ENCODE data around the gene KLK4. TPM values are rescaled to one million over a fixed set of nuclear protein-coding genes. Genes with fewer than 3 reads are reported as not detected.

KLK4 gene
- total and polyA plus RNA-seq, 9 of the 15 experiments (the other 6 are each of a cell fraction or from before 2014, with no cell fraction given), result not detected

DNA sequence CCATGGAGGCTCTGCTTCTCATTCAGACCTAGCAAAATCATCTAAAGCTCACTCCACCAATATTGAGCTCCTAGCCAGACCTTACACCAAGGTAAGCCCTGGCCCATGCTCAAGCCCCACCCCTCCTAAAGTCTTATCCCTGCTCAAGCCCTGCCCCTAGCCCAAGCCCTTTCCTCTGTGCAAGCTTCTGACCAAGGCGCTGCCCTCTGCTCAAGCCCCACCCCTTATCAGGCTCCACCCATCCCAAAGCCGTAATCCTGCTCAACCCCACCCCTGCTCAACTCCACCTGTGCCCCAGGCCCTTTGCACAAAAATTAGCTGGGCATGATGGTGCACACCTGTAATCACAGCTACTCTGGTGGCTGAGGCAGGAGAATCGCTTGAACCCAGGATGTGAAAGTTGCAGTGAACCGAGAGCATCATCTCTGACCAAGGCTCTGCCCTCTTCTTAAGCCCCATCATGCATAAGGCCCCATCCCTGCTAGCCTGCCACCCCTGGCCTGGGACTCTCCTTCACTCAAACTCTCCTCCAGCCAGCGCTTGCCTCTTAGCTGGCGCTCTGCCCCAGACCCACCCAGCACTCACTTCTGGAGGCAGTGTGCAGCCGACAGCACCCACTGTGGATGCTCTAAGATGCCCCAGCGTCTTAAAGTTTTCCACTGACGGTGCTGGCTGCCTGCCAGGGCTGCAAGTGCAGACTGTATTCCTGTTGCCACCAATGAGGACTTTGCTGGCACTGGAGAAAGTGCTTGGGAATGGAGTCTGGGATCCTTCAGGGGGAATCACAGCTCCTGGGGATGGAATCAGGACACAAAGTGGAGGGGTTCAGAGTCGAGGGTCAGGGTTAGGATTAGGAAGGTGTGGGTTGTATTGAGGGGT lies 16.5 kb downstream of the KLK4 start (continued):
- TF ChIP-seq FOXJ2 (tag; IDR thresholded peaks at IDR 0.05), result no peak
- TF ChIP-seq, protein P1, sequence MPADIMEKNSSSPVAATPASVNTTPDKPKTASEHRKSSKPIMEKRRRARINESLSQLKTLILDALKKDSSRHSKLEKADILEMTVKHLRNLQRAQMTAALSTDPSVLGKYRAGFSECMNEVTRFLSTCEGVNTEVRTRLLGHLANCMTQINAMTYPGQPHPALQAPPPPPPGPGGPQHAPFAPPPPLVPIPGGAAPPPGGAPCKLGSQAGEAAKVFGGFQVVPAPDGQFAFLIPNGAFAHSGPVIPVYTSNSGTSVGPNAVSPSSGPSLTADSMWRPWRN (IDR thresholded peaks at IDR 0.05; ENCODE audit: low read depth), result no peak

DNA sequence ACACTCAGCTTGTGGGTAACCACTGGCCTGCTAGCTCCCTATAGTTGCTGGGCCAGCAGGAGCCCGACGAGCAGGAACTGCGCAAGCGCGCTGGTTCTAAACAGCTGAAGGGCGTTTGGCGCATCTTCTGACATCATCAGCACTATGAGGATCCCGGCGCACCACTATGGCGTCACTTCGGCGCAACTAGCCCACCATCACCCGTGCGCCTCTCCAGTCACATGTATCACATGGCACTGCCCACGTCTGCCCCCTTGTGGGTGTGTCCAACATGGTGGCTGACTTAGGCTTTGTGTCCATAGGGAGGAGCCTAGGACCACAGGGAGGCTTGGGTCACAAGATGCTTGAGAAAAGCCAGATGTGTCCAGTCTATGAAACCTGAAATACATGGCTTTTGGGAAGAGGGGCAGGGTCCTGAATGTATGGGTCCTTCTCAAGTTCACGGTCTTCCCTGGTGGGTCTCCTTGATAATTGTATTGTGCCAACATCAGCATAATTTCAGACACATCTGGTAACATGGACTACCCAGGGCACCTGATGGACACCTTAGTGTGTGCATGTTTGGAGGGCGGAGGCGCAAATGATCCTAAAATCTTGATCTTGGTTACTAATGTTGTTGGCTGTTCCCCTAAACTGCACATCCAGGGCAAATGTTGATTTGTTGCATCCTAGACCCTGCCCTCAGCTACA lies 18.0 kb downstream of the KLK4 start:
- DNase-seq (ENCODE audit: extremely low read depth in 1 of 4, low spot score in 3 of 4) (peak; percentile 29 to 63 (median 52)), FAIRE-seq (peak; percentile 66), ATAC-seq (peak; percentile 77)
- in situ Hi-C loops (cut with MboI), result no loop called here
- Histone ChIP-seq H4K20me1 (replicated peaks; ENCODE audit: control insufficient read depth, insufficient read depth, low read length) (no peaks in the 10 kb centered on the region), H2AFZ (ENCODE audit: low read depth, low read length) (0 out of 2 replicates have a peak overlapping the region, but pooled peaks have one; percentile 45), H3K79me2 (ENCODE audit: control insufficient read depth, insufficient read depth, low read length) (no peaks in the 10 kb centered on the region), H3K4me3 (no peak overlapping the region), H3K9ac (ENCODE audit: insufficient read depth in 1 of 2, low read depth in 2 of 2, low read length in 2 of 2) (no peak overlapping the region), H3K4me2 (ENCODE audit: insufficient read depth, low read length) (no peak overlapping the region), H3K36me3 (ENCODE audit: control insufficient read depth, insufficient read depth, low read length) (no peaks in the 10 kb centered on the region), H3K4me1 (replicated peaks in 1 of 2; ENCODE audit: control insufficient read depth in 2 of 2, insufficient read depth in 2 of 2, low read length in 2 of 2) (peaks cover 0 to 11% of the 10 kb centered on the region in 2 experiments; a peak in 3 of 5 replicates), H3K27me3 (ENCODE audit: control insufficient read depth in 2 of 2, insufficient read depth in 2 of 2, low read length in 2 of 2) (peaks cover 0 to 22% of the 10 kb centered on the region in 2 experiments; a peak in 2 of 5 replicates), H3K27ac (ENCODE audit: extremely low read depth, low read depth, low read length) (no peak overlapping the region), H3K9me1 (ENCODE audit: control insufficient read depth, insufficient read depth, low read length) (peaks cover 4% of the 10 kb centered on the region), H3K9me3 (replicated peaks; ENCODE audit: control insufficient read depth, insufficient read depth, low read depth, low read length) (no peaks in the 10 kb centered on the region)
- POLR2A ChIA-PET, result interaction anchor here (0.6 to 0.8 kb wide), 3 partner anchors 23 to 804 kb away, joined by 3 to 4 read pairs (median 3); no protein-coding TSS in a partner anchor
- BruUV-seq (replicated peaks), result no TSS peak
- WGBS (ENCODE audit: insufficient coverage, low coverage, missing lambda C conversion rate), result 52% methylated on average over 16 of the region's 18 CpGs
- intact Hi-C loops (cut with micrococcal nuclease), result no loop called here
- CTCF ChIA-PET (ENCODE audit: low intra/inter-chr PET ratio), result no interaction called here
- TF ChIP-seq TOE1 (IDR thresholded peaks at IDR 0.05; ENCODE audit: borderline replicate concordance) (0 out of 2 replicates have a peak, but pooled peaks have one; percentile 38), TOE1 (CRISPR knock-in tag; IDR thresholded peaks at IDR 0.05; ENCODE audit: borderline replicate concordance, low read depth) (no peak), ZNF444 (CRISPR knock-in tag; IDR thresholded peaks at IDR 0.05) (no peak), BCL6 (CRISPR knock-in tag; IDR thresholded peaks at IDR 0.05) (no peak), YY1 (IDR thresholded peaks at IDR 0.05; ENCODE audit: borderline replicate concordance in 1 of 3, control insufficient read depth in 1 of 3, extremely low read depth in 1 of 3, insufficient read depth in 3 of 3, insufficient read length in 1 of 3, insufficient replicate concordance in 2 of 3, low read depth in 1 of 3, low read length in 2 of 3) (peak in 1 of 3 experiments; percentile 38), RCOR1 (IDR thresholded peaks at IDR 0.05; ENCODE audit: borderline replicate concordance in 1 of 2, low read depth in 2 of 2, low read length in 2 of 2) (0 out of 4 replicates have a peak, but pooled peaks of 1 of the 2 experiments have one; percentile 15)
- TF ChIP-seq, protein P2, sequence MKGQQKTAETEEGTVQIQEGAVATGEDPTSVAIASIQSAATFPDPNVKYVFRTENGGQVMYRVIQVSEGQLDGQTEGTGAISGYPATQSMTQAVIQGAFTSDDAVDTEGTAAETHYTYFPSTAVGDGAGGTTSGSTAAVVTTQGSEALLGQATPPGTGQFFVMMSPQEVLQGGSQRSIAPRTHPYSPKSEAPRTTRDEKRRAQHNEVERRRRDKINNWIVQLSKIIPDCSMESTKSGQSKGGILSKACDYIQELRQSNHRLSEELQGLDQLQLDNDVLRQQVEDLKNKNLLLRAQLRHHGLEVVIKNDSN (CRISPR knock-in tag; IDR thresholded peaks at IDR 0.05), result peak; percentile 83

All from K562 (cell line).